Astrocyte (in vitro differentiated cells and primary cell): ENCODE data around the gene CYB561D2.

ENCODE experiments used
- CTCF ChIP-seq: IDR thresholded peaks from 2 replicates; pipeline ENCODE4 v1.5.1; 2011; ENCODE audit warnings: low read depth, mild to moderate bottlenecking, inconsistent platforms, low read length, moderate library complexity; ENCODE audit not compliant: insufficient read depth
- EZH2 ChIP-seq: IDR thresholded peaks from 2 replicates; pipeline ENCODE4 v1.6.1; 2012; ENCODE audit warnings: mild to moderate bottlenecking, low read length, inconsistent platforms; ENCODE audit not compliant: insufficient read depth

GRCh38 chr3:50371133-50371685 is 20.5 kb downstream of the CYB561D2 start:
- TF ChIP-seq CTCF: no peak
- TF ChIP-seq EZH2: no peak
